Gastroesophageal sphincter (tissue), 4 donors: ENCODE measurements around the gene CCDC136. TPM values are rescaled to one million over a fixed set of nuclear protein-coding genes. Genes with fewer than 3 reads are reported as not detected.

ENCODE experiments used
- ATAC-seq: fragments of 150-250 bp; one replicate; pipeline ENCODE4 v1.9.1; 2016; ENCODE audit warnings: mild to moderate bottlenecking, moderate library complexity
- H3K27ac ChIP-seq, 4 donors: fragments of 200-600 bp; sonication (generic) in 3 of 4; 1 replicate in 3 of 4; 2 replicates in 1 of 4; pipeline ENCODE4 v1.5.1; 2016 to 2019
- H3K27me3 ChIP-seq: fragments of 200-600 bp; sonication (generic); one replicate; pipeline ENCODE4 v1.5.1; 2019
- H3K36me3 ChIP-seq, 2 donors: fragments of 200-600 bp; sonication (generic); one replicate each; pipeline ENCODE4 v1.5.1; 2019; ENCODE audit warnings: control low read depth in 1 of 2
- H3K4me1 ChIP-seq, 3 donors: fragments of 200-600 bp; sonication (generic); 1 replicate in 2 of 3; 2 replicates in 1 of 3; pipeline ENCODE4 v1.5.1; 2016 to 2019; ENCODE audit warnings: control low read depth in 2 of 3
- H3K4me3 ChIP-seq, 2 donors: fragments of 200-600 bp; sonication (generic); one replicate each; pipeline ENCODE4 v1.5.1; 2019; ENCODE audit warnings: mild to moderate bottlenecking in 1 of 2, moderate library complexity in 1 of 2
- H3K9me3 ChIP-seq, 3 donors: fragments of 200-600 bp; sonication (generic); one replicate each; pipeline ENCODE4 v1.5.1; 2017 to 2019; ENCODE audit warnings: control low read depth in 2 of 3
- EP300 ChIP-seq: sonication (generic); formaldehyde crosslinking; IDR thresholded peaks from one replicate; pipeline ENCODE4 v1.6.1; 2017; ENCODE audit warnings: antibody characterized with exemption, mild to moderate bottlenecking
- POLR2A ChIP-seq, 2 donors: fragments of 450-650 bp; IDR thresholded peaks; one replicate each; pipeline ENCODE4 v1.6.1; 2017; ENCODE audit warnings: antibody characterized with exemption in 2 of 2, mild to moderate bottlenecking in 2 of 2, moderate library complexity in 1 of 2
- POLR2AphosphoS5 ChIP-seq: sonication (generic); formaldehyde crosslinking; IDR thresholded peaks from one replicate; pipeline ENCODE4 v1.6.1; 2017; ENCODE audit warnings: antibody characterized with exemption
- WGBS, 2 donors: methylation state at CpG; one replicate each; pipeline ENCODE4 v1.1.5; 2018; ENCODE audit warnings: low coverage in 1 of 2; 5-methylcytosine and 5-hydroxymethylcytosine counted together
- total RNA-seq, 4 donors: library from RNA; depleted of rRNA; stranded (reverse); fragments of >200 nt; gene quantifications; one replicate each; pipeline ENCODE4 v1.1.0, GENCODE V29; 2016
- TF ChIP-seq, protein P1 (sequence below), 4 experiments: fragments of 200-600 bp in 2 of 4; fragments of 450-650 bp in 2 of 4; sonication (generic) in 1 of 4; IDR thresholded peaks; one replicate each; pipeline ENCODE4 v1.5.1; 2017 to 2019; ENCODE audit warnings: antibody characterized with exemption in 4 of 4, mild to moderate bottlenecking in 2 of 4, moderate library complexity in 2 of 4

Gene CCDC136
- total RNA-seq, 4 donors from 2014 or later = 14.5 to 46.9 (median 21.5) TPM

- peak overlapping the region in 2 of 4 donors; percentile 18 to 33 for H3K27ac ChIP-seq
Observed at GRCh38 chr7:128849804-128850490, 58.2 kb downstream of the CCDC136 start.

DNA sequence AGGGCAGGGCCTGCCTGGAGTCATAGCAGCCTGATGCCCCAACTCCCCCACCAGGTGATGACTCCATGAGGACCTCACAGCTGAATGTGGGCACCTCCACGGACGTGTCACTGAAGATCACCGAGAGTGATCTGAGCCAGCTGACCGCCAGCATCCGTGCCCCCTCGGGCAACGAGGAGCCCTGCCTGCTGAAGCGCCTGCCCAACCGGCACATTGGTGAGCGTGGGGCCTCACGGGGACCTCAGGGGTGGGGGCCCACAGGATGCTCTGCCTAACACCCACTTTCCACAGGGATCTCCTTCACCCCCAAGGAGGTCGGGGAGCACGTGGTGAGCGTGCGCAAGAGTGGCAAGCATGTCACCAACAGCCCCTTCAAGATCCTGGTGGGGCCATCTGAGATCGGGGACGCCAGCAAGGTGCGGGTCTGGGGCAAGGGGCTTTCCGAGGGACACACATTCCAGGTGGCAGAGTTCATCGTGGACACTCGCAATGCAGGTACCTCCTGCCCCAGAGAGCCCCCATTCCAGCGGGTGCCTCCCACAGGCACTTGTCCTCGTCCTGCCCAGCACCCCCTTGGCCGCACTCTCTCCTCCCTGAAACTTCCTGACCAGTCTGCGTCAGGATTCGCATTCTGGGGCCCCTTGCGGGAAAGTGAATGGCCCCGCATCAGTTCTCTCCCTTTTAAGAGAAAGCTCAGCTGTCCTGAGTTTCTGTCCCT is 60.9 kb downstream of the CCDC136 start:
- TF ChIP-seq POLR2A (IDR thresholded peaks at IDR 0.05) = no peak
- TF ChIP-seq, protein P1, sequence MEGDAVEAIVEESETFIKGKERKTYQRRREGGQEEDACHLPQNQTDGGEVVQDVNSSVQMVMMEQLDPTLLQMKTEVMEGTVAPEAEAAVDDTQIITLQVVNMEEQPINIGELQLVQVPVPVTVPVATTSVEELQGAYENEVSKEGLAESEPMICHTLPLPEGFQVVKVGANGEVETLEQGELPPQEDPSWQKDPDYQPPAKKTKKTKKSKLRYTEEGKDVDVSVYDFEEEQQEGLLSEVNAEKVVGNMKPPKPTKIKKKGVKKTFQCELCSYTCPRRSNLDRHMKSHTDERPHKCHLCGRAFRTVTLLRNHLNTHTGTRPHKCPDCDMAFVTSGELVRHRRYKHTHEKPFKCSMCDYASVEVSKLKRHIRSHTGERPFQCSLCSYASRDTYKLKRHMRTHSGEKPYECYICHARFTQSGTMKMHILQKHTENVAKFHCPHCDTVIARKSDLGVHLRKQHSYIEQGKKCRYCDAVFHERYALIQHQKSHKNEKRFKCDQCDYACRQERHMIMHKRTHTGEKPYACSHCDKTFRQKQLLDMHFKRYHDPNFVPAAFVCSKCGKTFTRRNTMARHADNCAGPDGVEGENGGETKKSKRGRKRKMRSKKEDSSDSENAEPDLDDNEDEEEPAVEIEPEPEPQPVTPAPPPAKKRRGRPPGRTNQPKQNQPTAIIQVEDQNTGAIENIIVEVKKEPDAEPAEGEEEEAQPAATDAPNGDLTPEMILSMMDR (IDR thresholded peaks at IDR 0.05) = no peak
- no peak for TF ChIP-seq POLR2AphosphoS5
- TF ChIP-seq EP300 = no peak
- ATAC-seq = no peak
- Histone ChIP-seq H3K4me3 (no peak overlapping the region), H3K27ac (peak overlapping the region in 3 of 4 donors; percentile 1 to 54 (median 44)), H3K27me3 (no peaks in the 10 kb centered on the region), H3K36me3 (peaks cover 0 to 97% of the 10 kb centered on the region in 2 donors), H3K9me3 (no peaks in the 10 kb centered on the region), H3K4me1 (peaks cover 0 to 10% (median 3%) of the 10 kb centered on the region in 3 donors)
- WGBS, 2 donors = 86% methylated on average over 4 of the region's 28 CpGs; no CpG with 5 or more reads in 1 of the 2 donors

More at GRCh38 chr7:128849804-128850490, 58.2 kb downstream of the CCDC136 start:
- Histone ChIP-seq H3K4me1 (no peaks in the 10 kb centered on the region), H3K27me3 (no peaks in the 10 kb centered on the region), H3K4me3 (no peak overlapping the region), H3K36me3 (peaks cover 0 to 100% of the 10 kb centered on the region in 2 donors), H3K9me3 (no peaks in the 10 kb centered on the region)
- TF ChIP-seq POLR2AphosphoS5 (no peak), POLR2A (IDR thresholded peaks at IDR 0.05) (no peak), EP300 (no peak)
- TF ChIP-seq, protein P1 (IDR thresholded peaks at IDR 0.05) = no peak
- ATAC-seq = no peak
- 84% methylated on average over 7 of the region's 18 CpGs; no CpG with 5 or more reads in 1 of the 2 donors for WGBS, 2 donors

- peaks cover 0 to 16% (median 8%) of the 10 kb centered on the region in 3 donors for H3K4me1 ChIP-seq
- TF ChIP-seq POLR2A (IDR thresholded peaks at IDR 0.05) = no peak
- TF ChIP-seq, protein P1 (IDR thresholded peaks at IDR 0.05) = no peak
- no peak for TF ChIP-seq EP300
- TF ChIP-seq POLR2AphosphoS5 = no peak
- no peaks in the 10 kb centered on the region for H3K27me3 ChIP-seq
- H3K9me3 ChIP-seq = no peaks in the 10 kb centered on the region
- WGBS, 2 donors = 50 to 92% methylated on average over 1 to 4 of the region's 23 CpGs
- H3K27ac ChIP-seq = peak overlapping the region in 2 of 4 donors; percentile 44 to 54
- H3K36me3 ChIP-seq = peaks cover 0 to 94% of the 10 kb centered on the region in 2 donors
- no peak for ATAC-seq
- no peak overlapping the region for H3K4me3 ChIP-seq
Observed at GRCh38 chr7:128853799-128854198, 62.0 kb downstream of the CCDC136 start.

DNA sequence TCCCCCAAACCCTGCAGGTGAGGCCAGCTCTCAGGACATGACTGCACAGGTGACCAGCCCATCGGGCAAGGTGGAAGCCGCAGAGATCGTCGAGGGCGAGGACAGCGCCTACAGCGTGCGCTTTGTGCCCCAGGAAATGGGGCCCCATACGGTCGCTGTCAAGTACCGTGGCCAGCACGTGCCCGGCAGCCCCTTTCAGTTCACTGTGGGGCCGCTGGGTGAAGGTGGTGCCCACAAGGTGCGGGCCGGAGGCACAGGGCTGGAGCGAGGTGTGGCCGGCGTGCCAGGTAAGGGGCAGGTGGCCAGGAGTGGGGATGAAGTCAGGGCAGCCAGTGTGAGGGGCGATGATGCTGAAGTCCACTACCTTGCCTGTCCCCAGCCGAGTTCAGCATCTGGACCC is 62.6 kb downstream of the CCDC136 start:
- Histone ChIP-seq H3K27ac (peak overlapping the region in 2 of 4 donors; percentile 44 to 54), H3K4me1 (peaks cover 0 to 22% (median 11%) of the 10 kb centered on the region in 3 donors), H3K27me3 (no peaks in the 10 kb centered on the region), H3K36me3 (peaks cover 0 to 89% of the 10 kb centered on the region in 2 donors), H3K4me3 (no peak overlapping the region), H3K9me3 (no peaks in the 10 kb centered on the region)
- WGBS, 2 donors = 100% methylated on average over 1 of the region's 21 CpGs; no CpG with 5 or more reads in 1 of the 2 donors
- no peak for ATAC-seq
- TF ChIP-seq, protein P1 (IDR thresholded peaks at IDR 0.05) = no peak
- no peak for TF ChIP-seq POLR2AphosphoS5
- TF ChIP-seq POLR2A (IDR thresholded peaks at IDR 0.05) = no peak
- TF ChIP-seq EP300 = no peak
